Fibroblast of gingiva (primary cell): ENCODE measurements around the gene TM4SF20.
A peak's percentile ranks its signal among the peaks of the same experiment; 100 is the strongest.
"Not testable (repeated sequence)": the region's sequence is repeated elsewhere in the genome, so short reads cannot be mapped to it uniquely, and the experiment has no call there.

Experiments used
- DNase-seq: peaks from one replicate; pipeline ENCODE4 v3.0.0-alpha.2; 2011; ENCODE audit warnings: low read depth

Gene TM4SF20

DNA sequence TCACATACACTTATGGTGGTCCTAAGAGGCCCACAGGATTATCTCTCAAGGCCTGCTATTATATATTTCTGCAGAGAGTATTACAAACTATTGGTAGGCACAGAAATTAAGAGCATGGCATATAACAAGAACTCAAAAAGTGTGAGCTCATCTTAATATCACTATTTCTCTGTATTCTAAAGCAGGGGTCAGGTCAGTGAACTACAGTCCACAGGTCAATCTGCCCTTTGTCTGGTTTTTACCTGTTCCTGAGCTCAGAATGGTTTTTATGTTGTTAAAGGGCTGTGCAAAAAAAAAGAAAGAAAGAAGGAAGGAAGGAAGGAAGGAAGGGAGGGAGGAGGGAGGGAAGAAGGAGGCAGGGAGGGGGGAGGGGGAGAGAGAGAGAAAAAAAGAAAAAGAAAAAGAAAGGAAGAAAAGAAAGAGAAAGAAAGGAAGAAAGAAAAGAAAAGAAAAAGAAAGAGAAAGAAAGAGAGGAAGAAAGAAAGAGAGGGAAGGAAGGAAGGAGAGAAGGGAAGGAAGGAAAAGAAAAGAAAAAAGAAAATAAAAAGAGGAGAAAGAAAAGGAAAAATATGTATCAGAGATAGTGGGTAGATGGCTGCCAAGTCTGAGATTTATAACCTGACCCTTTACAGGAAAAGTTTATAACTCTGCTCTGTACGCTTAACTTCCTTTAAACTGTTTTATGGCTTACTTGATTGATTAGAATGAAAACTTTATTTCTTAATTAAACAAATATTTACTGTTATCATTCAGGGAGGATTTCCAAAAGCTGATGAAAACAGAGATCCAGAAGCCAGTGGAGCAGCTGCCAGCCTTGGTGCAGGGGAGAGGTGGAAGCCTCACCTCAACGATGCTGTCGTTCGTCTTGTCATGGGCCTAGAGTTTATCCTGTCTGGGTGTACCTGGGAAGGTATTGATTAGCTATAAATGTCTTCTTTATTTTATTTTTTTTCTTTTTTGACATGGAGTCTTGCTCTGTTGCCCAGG is 19.9 kb upstream of the TM4SF20 start:
- no peak for DNase-seq

DNA sequence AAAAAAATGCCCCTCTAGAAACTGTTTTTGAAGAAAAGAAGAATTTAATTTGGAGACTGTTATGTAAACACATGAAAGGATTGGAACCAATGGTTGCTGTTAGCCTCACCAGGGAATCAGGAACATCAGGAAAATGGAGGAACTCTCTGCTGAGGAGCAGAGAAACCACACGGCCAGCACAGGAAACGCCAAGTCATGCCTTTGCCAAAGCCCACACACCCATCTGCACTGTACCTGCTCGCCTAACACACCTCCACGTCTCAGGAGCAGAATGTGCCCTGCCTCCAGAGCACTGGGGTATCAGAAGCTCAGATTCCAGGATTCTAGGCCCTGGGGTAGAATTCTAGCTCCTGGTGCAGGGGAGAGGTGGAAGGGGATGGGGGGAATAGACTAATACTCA is 18.5 kb upstream of the TM4SF20 start:
- no peak for DNase-seq

DNA sequence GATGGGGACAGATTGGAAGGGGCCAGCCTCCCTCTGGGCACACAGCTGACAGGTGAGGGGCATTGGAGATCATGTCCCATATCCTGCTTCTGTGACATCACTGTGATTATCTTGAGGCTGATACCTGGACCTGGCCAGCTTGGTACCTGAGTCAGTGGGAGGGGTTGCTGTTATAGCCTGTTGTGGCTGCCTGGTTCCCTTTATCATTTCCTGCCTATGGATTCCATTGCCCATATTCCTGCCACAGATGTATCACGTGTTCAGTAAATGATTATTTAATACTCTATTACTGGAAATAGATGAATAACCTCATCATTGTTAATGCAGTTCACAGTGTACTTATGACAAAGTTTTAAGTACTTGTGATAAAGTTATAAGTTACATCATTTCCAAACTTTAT is 16.4 kb upstream of the TM4SF20 start:
- DNase-seq: no peak

DNA sequence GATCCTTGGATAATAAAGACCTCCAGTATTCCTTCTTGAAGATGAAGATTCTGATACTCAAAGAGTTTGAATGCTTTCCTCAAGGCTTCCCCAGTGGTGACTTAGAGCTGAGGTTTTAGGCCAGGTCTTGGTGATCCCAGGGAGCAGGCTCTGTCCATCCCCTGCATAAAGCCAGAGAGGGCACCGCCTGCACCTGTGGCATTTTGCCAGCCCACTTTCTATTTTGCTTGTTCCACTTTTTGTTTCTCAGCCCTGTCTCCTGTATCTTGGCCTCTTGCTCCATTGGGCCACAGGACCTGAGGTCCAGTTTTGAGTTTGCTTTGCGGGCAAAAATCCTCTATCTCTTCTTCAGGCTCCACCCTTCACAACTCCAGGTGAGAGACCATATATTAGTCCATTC is 15.3 kb upstream of the TM4SF20 start:
- DNase-seq: no peak

DNA sequence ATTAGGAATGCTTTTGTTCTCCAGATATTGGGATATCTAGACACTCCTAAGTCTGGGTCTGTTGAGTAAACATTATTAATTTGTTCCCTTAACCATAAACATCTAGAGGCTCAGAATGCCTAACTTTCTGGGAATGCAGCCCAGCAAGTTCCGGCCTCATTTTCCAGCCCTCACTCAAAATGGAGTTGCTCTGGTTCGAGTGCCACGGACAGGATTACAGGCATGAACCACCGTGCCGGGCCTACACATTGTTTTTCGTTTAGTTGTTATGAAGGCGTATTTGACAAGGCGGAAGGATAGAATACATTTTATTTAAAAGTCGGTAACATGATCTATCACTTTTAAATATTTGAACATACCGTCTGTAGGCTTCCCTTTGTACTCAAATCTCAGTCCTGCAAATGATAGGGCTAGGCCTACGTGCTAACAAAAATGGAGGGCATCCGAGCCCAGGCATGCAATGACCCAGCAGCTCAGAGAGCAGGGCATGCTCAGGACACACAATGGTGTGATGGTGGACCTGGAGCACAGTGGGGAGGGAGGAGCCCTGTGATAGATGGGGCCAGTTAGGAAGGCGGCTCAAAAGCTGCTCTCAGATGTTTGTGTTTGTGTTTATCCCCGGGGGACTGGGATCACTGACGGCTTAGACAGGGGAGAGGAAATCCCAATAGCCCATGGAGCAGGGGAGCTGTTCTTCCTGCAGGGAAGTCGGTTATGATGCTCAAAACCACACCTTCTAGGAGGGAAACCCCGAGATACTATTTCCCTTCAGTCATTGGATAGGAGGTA is 11.6 kb upstream of the TM4SF20 start:
- no peak for DNase-seq

DNA sequence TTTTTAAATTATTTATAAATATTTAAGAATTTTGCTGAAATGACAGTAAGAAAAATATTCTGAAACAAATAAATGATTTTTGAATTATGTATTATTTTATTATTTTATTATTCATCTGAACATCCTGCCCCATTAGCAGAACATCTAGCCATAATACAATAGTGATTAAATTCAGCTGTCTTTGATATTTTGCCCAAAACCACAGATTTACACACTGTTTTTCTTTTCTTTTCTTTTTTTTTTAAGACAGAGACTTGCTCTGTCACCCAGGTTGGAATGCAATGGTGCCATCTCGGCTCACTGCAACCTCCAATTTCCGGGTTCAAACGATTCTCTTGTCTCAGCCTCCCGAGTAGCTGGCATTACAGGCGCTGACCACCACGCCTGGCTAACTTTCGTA is 10.6 kb upstream of the TM4SF20 start:
- peak; percentile 59 for DNase-seq

DNA sequence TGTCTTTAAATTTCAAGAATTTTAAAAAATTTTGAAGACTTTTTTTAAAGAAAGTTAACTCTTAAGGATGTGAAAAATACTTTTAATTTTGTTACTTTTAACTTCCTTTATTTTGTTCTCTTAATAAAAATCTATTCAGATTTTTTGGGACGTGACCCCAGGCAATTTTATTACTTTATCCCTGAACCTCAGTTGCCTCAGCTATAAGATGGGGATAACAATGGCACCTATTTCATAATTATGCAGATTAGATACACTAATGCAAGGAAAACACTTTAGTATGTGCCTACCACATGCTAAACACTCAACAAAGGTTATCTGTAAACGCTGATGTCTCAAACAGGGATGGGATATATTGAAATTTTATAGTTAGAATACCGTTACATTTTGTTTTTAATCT is 10.1 kb upstream of the TM4SF20 start:
- DNase-seq: no peak

DNA sequence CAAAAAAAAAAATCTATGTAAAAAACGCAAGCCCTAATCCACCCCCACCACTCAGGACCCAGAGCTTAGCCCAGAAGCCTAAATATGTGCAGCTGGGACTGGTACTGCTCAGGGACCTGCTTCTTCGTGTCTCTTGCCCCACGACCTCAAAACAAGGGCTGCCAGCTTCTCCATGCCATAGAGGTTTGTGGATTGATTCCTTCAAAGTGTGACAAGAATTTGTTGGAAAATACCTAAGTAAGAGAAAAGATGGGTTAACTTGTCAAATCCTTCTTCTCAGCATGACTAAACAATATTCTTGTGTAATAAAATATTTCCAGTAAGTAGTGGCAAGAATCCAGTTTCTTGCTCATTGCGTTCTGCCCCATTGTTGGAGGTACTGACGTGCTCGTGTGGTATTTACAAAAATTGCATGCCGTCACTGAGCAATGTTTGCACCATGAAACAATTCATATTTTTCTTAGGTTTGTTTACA is 9.5 kb upstream of the TM4SF20 start:
- DNase-seq: peak; percentile 99

DNA sequence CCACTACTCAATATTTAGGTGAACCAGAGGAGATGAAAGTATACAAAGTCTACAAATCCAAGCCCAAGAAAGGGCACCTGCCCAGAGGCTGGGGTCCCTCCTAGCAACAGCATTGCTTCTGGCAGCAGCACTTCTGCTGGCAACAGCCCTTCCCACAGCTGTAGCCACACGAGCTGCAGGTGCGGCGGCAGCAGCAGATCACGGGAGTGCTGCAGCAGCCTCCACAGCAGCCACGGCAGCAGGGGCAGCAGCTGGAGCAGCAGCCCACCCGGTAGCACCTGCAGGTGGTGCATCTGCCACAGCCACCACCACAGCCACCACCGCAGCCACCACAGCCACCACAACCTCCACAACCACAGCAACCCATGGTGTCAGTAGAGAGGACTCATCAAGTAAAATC is 8.5 kb upstream of the TM4SF20 start, which contains the start of gene SCYGR1:
TSS of gene SCYGR1 (minus strand) at position 367 of the 400 bp plus-strand sequence. CDS start at position 367, 0 bp downstream.
- not testable (repeated sequence) for DNase-seq

DNA sequence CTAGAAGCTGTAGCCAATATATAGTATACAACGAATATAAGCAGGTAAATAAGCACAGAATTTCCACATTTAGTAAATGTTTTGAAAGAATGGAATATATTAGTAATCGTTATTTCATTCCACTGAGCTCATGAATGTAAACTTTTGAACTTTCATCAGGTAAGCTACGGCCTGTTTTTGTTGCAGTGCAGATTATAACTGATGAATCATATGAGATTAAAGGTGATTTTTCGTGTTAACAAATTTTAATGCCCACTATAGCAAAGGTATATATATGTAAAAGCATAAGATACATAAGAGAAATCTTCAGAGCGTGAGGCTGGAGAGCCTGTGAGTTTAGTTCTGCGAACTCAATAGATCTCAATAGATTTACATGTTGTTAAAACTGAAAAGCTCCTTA is 7.5 kb upstream of the TM4SF20 start:
- no peak for DNase-seq

DNA sequence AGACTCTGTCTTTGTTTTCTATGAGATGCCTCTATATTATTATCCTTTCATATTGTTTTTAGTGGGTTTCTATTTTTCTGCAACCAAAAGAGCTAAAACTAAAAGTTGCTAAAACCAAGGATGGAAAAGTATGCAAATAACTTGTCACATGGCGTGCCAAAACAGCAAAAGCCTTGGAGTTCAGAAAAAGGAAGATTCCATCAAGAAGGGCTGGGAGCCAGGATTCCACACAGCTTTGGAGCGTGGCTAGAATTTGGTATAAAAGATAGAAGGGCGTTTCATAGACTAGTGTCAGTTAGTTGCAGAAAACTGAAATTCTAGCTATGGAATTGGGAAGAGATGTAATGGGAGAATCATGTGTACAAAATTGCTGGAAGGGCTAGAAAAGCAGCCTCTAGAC is 4.6 kb upstream of the TM4SF20 start:
- DNase-seq: peak; percentile 56

DNA sequence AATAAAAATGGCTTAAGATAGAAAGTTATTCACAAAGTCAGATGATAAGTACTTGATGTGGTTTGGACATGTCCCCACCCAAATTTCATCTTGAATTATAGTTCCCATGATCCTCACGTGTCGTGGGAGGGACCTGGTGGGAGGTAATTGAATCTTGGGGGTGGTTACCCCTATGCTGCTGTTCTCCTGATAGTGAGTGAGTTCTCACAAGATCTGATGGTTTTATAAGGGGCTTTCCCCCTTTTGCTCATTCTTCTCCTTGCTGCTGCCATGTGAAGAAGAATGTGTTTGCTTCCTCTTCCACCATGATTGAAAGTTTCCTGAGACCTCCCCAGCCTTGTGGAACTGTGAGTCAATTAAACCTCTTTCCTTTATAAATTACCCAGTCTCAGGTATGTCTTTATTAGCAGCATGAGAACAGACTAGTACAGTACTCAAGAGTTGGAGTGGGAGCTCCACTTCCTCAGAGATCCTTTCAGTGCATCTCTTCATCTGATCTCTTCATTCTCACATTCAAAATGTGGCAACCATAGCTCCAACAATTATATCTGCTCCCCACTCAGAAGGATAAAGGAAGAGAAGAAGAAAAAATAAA is 3.2 kb upstream of the TM4SF20 start:
- not testable (repeated sequence) for DNase-seq

DNA sequence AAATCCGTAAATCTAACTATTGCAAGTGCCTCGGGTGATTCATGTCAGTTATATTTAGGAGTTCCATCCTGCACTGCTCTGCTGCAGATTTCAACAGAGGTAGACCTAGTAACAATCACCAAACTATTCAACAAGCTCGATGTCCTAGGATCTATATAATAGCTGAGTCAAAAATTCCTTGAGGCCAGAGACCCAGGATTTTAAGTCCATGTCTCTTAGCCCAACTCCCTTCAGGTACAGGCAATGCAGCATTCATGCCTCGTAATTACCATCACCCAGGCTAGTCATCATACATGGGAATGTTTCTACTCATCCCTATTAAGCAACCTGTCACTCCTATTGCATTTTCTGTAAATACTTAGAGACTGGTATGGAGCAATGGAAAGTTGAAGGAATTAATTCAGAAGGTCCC is 729 bp downstream of the TM4SF20 start:
- DNase-seq: peak; percentile 70

DNA sequence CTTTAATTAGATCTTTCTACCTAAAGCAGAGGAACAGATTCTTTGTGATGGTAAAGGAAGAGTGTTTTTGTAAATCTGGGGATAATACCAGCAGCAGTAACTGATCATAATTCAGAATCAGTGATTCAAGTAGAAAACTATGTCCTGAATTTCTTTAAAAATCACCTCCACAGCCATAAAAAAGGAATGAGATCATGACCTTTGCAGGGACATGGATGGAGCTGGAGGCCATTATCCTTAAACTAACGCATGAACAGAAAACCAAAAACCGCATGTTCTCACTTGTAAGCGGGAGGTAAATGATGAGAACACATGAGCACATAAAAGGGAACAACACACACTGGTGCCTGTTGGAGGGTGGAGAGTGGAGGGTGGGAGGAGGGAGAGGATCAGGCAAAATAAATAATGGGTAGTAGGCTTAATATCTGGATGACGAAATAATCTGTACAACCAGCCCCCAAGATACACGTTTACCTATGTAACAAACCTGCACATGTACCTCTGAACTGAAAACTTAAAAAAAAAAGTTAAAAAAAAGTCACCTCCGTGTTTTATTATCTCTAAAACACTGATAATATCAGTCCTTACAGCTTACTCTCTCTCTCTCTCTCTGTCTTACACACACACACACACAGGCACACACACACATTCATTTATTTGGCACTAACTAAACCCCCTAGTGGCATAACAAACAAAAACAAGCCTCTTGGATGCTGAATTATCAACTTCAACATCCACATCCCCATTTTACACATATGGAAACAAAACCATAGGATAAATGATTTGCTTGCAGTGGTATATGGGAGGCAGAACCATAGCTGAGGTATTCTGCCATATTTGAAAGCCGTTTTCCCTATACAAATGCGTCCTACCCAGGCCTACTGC is 1.4 kb downstream of the TM4SF20 start:
- DNase-seq: no peak

DNA sequence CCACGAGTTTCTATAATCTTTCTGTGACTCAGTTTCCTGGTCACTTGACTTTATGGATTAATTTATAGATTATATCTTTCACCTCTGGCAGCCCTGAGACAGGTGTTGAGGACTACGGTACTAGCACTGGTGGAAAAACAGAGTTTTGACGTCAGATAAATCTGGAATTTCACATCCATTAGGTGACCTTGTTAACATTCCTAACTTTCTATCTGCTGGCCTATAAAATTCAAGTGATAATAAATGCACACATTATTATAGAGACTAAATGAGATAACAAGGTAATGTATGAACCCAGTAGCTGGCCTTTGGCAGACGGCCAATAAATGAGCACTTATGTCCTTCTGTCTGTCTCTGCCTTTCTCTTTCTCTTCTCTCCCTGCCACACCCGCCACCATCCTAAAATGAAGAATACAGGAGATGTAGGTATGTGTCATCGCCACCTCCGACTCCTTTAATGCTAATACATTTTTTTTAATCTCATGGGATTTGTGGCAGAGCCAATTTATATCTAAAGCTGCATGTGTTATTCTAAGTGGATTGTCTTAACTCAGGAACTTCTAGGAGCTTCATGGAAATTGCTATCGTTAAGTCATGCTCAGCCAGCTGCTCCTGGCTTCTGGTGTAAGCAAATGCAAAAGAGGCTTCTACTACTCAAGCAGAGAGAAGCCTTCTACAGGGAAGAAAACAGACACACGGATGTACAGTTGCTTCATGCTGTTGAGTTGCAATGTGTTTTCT is 2.3 kb downstream of the TM4SF20 start:
- DNase-seq: peak; percentile 45

DNA sequence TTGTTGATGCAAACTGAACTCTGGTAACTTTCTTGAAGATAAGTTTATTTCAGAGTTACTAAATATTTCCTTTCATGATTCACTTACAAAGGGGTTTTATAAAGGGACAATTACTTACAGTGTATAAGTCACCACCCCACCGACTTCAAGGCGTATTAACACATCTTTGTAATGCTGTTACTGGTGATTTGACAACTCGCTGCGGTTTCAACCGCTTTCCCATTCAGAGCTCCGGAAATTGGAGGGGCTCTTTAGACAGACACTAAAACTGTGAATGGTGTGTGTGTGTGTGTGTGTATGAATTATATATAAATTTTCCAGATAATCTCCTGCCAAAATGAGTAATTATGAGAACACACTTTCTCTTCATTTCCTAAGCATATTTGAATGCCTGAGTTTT is 4.9 kb downstream of the TM4SF20 start:
- DNase-seq: peak; percentile 27

DNA sequence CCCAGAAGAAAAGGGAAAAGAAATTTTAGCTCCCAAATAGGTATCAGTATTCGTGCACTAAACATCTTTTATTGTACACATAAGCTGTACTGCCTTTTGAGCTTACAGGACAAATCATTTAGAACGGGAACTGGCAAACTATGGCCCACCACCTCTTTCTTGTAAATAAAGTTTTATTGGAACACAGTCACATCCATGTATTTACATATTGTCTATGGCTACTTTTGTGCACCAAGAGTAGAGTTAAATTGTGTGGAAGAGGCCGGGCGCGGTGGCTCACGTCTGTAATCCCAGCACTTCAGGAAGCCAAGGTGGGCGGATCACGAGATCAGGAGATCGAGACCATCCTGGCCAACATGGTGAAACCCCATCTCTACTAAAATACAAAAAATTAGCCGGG is 5.7 kb downstream of the TM4SF20 start:
- DNase-seq: no peak

DNA sequence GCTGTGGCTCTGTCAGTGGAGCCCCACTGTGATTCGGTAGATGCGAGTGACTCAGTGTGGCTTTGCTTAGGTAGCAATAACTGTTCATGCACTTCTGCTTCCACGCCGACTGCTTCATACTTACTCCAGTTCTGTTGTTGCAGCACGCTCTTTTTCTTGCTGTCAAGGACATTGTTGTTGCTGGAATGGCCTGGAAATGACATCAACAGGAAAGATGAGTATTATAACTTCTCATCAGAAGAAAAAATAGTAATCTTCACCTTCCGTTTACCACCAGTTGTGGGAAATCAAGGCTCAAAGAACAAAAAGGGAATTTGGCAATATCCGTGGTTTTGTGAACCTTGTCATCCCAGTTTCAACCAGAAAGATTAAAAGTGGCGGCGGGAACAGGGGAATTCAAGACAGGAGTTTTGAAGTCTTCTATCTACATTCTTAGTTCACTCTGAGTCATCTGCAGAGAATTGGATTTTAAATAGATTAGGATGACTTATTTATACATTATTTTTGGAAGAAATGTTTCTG is 8.3 kb downstream of the TM4SF20 start:
- peak; percentile 77 for DNase-seq

DNA sequence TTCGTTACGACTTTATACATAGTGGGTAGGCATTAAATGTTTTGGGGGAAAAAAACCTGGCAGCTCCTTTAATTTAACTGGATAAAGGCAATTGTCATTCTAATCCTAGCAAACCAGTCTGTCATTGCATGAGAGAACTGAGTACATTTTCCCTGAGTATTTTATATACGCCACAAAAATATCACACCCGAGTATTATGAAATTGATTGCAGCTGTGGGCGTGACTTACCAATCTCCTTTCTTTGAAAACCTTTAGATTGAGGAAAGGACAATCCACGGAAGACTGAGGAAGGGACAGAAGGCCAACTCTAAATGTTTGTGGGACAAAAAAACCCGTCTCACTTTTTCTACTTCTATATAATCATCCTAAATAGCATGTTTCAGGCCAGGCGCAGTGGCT is 9.0 kb downstream of the TM4SF20 start:
- no peak for DNase-seq

DNA sequence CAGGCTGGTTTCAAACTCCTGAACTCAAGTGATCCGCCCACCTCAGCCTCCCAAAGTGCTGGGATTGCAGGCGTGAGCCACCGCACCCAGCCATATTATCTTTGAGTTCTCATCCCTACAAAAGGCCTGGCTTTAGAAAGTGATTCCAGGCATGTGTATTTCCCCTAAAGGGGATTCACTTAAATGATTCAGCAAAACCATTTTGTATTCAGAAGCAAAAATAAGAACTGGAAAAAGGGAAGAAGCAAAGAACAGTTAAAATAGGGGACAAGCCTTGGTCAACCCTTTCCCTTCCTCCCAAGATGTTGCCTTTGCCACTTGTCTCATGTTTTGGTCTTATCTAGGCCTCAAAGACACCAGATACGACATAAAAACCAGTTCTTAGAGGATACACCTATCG is 10.5 kb downstream of the TM4SF20 start:
- DNase-seq: no peak
